Progenitor cell of endocrine pancreas (in vitro differentiated cells): ENCODE measurements around the gene ZDHHC14. TPM values are rescaled to one million over a fixed set of nuclear protein-coding genes. Genes with fewer than 3 reads are reported as not detected.

Source experiments
- DNase-seq: peaks from one replicate; pipeline ENCODE4 v3.0.0; 2021; ENCODE audit warnings: low spot score; ENCODE audit not compliant: unreplicated experiment
- H3K27ac Mint-ChIP-seq: 2 replicates; pipeline ENCODE4 v1.8.0; 2021; ENCODE audit warnings: mild to moderate bottlenecking, moderate library complexity, mixed read lengths
- H3K27me3 Mint-ChIP-seq: 2 replicates; pipeline ENCODE4 v1.8.0; 2021; ENCODE audit warnings: mixed read lengths
- H3K36me3 Mint-ChIP-seq: 2 replicates; pipeline ENCODE4 v1.8.0; 2022; ENCODE audit warnings: mixed read lengths; ENCODE audit not compliant: insufficient read depth
- H3K4me1 Mint-ChIP-seq: 2 replicates; pipeline ENCODE4 v1.8.0; 2021; ENCODE audit warnings: low read depth, mixed read lengths
- H3K4me3 Mint-ChIP-seq: 2 replicates; pipeline ENCODE4 v1.8.0; 2021; ENCODE audit warnings: low read depth, mild to moderate bottlenecking, moderate library complexity, mixed read lengths
- H3K9me3 Mint-ChIP-seq: 2 replicates; pipeline ENCODE4 v1.8.0; 2021; ENCODE audit warnings: low read depth, mixed read lengths
- CTCF ChIP-seq: fragments of 200-600 bp; sonication (generic); IDR thresholded peaks from one replicate; pipeline ENCODE4 v1.5.0; 2021; ENCODE audit warnings: antibody characterized with exemption, mild to moderate bottlenecking; ENCODE audit not compliant: unreplicated experiment
- total RNA-seq: library from RNA; stranded (reverse); gene quantifications from 2 replicates; pipeline ENCODE4 v1.2.1, GENCODE V29; 2021

The ZDHHC14 gene
- total RNA-seq, 1 donor from 2014 or later = 9.0 TPM

- no peak overlapping the region for H3K4me3 Mint-ChIP-seq
- H3K27ac Mint-ChIP-seq = peak overlapping the region; percentile 2
- no peak for TF ChIP-seq CTCF
Observed at GRCh38 chr6:157535340-157536222, 154.6 kb downstream of the ZDHHC14 start.

DNA sequence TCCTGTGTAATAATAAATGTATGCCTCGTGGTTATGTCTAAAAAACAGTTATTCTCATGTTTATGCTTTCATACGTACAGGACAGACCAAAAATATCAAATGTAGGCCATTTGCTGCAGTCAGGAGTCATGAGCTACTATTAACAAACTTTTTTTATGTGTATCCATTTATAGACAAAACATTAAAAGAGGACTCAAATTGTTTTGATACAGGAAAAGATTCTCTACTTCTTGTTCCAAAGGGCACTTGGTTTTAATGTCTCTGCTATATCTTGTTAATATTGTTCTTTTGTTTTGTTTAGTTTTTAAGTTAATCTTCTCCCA is 155.2 kb downstream of the ZDHHC14 start:
- Mint-ChIP-seq H3K4me1 (peaks cover 25% of the 10 kb centered on the region), H3K9me3 (no peaks in the 10 kb centered on the region), H3K27ac (no peak overlapping the region), H3K36me3 (no peaks in the 10 kb centered on the region), H3K4me3 (no peak overlapping the region), H3K27me3 (peaks cover 11% of the 10 kb centered on the region)
- TF ChIP-seq CTCF = no peak
- no peak for DNase-seq

More at GRCh38 chr6:157535340-157536222, 154.6 kb downstream of the ZDHHC14 start:
- Mint-ChIP-seq H3K4me1 (peaks cover 31% of the 10 kb centered on the region), H3K27me3 (peaks cover 11% of the 10 kb centered on the region), H3K36me3 (no peaks in the 10 kb centered on the region), H3K9me3 (no peaks in the 10 kb centered on the region)
- DNase-seq = no peak

DNA sequence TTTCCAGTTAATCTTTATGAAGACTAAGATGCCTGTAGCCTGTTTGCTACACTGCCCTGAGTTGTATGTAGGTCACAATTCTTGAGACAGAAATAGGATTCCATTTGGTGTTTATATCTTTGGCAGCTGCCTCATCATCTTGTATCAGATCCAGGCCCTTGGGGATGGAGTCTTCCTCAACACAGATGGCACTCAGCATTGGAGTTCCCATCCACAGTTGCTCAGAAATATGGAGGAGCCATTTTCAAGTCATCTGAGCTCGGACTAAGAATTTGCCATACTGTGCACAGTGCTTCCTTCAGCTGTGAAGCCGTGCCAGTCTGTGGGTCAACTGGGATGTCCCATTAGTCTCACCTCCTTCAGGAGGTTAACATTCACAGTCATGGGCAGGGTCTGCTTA is 156.6 kb downstream of the ZDHHC14 start:
- no peak for DNase-seq
- TF ChIP-seq CTCF = no peak
- peaks cover 21% of the 10 kb centered on the region for H3K4me1 Mint-ChIP-seq
- no peaks in the 10 kb centered on the region for H3K9me3 Mint-ChIP-seq
- H3K27ac Mint-ChIP-seq = no peak overlapping the region
- no peaks in the 10 kb centered on the region for H3K36me3 Mint-ChIP-seq
- H3K27me3 Mint-ChIP-seq = peaks cover 11% of the 10 kb centered on the region
- no peak overlapping the region for H3K4me3 Mint-ChIP-seq

DNA sequence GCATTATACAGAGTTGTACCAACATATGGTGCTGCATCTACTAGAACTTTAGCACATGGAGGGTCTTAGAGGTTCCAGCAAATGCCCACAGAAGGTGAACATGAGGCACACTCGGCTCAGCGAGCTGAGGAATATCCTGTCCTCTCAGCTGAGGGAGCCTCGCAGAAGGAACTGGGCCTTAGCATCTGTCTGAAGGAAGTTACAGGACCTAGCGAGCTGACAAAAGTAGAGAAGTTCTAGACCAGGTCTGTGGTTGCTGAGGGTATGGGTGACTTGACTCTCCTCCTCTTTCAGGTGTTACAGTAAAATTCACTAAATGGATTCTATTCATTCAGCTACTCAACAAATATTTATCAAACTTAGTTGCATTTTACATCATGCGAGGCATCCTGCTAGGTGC is 157.2 kb downstream of the ZDHHC14 start:
- Mint-ChIP-seq H3K27me3 (peaks cover 11% of the 10 kb centered on the region), H3K27ac (no peak overlapping the region), H3K36me3 (no peaks in the 10 kb centered on the region), H3K9me3 (no peaks in the 10 kb centered on the region), H3K4me1 (peaks cover 18% of the 10 kb centered on the region), H3K4me3 (no peak overlapping the region)
- no peak for DNase-seq
- TF ChIP-seq CTCF = no peak

- H3K27me3 Mint-ChIP-seq = peaks cover 11% of the 10 kb centered on the region
- DNase-seq = no peak
- H3K36me3 Mint-ChIP-seq = peaks cover 1% of the 10 kb centered on the region
- no peak overlapping the region for H3K4me3 Mint-ChIP-seq
- TF ChIP-seq CTCF = no peak
- H3K27ac Mint-ChIP-seq = no peak overlapping the region
- H3K4me1 Mint-ChIP-seq = peaks cover 14% of the 10 kb centered on the region
- no peaks in the 10 kb centered on the region for H3K9me3 Mint-ChIP-seq
Observed at GRCh38 chr6:157538698-157539097, 157.7 kb downstream of the ZDHHC14 start.
